Measurements from ENCODE around the gene LCE1B. TPM values are rescaled to one million over a fixed set of nuclear protein-coding genes. Genes with fewer than 3 reads are reported as not detected.

The LCE1B gene
- total RNA-seq = not detected
- polyA plus RNA-seq (ENCODE audit: insufficient read length in 6 of 6) = not detected
- long read RNA-seq, donor 1 = 0 reads
- long read RNA-seq, donor 2 = 0 reads
- long read RNA-seq, donor 3 = 0 reads
- long read RNA-seq, donor 4 = 0 reads
- long read RNA-seq, donor 5 = 0 reads
- long read RNA-seq, donor 6 = 0 reads
- long read RNA-seq, donor 7 = 0 reads
- long read RNA-seq, donor 8 = 0 reads
- long read RNA-seq, donor 9 = 0 reads
- long read RNA-seq, donor 10 = 0 reads
- long read RNA-seq, donor 11, partial matches to known transcripts = 0 of 1 reads
- long read RNA-seq, donor 11, other reads (novel, unspliced or antisense) = 0 of 1 reads
- long read RNA-seq, donor 12 = 0 reads

GRCh38 chr1:152811671-152812070 is at the start of gene LCE1B:
Gene LCE1B, plus strand, starts transcription at chr1:152811971. Its CDS starts 476 bp downstream, at chr1:152812447.
- DNase-seq = no peak
- no peak within 1 kb of the TSS for H3K4me3 ChIP-seq
- H3K9me3 ChIP-seq = no peaks in the 10 kb centered on the region
- TF ChIP-seq, protein P1, sequence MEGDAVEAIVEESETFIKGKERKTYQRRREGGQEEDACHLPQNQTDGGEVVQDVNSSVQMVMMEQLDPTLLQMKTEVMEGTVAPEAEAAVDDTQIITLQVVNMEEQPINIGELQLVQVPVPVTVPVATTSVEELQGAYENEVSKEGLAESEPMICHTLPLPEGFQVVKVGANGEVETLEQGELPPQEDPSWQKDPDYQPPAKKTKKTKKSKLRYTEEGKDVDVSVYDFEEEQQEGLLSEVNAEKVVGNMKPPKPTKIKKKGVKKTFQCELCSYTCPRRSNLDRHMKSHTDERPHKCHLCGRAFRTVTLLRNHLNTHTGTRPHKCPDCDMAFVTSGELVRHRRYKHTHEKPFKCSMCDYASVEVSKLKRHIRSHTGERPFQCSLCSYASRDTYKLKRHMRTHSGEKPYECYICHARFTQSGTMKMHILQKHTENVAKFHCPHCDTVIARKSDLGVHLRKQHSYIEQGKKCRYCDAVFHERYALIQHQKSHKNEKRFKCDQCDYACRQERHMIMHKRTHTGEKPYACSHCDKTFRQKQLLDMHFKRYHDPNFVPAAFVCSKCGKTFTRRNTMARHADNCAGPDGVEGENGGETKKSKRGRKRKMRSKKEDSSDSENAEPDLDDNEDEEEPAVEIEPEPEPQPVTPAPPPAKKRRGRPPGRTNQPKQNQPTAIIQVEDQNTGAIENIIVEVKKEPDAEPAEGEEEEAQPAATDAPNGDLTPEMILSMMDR (IDR thresholded peaks at IDR 0.05) = no peak
- no peaks in the 10 kb centered on the region for H3K36me3 ChIP-seq
- H3K4me1 ChIP-seq = no peaks in the 10 kb centered on the region
- no peak within 1 kb of the TSS for H3K27ac ChIP-seq
- H3K27me3 ChIP-seq = no peaks in the 10 kb centered on the region
- no peak for ATAC-seq
- intact Hi-C loops (cut with DNase I) = no loop called here

DNA sequence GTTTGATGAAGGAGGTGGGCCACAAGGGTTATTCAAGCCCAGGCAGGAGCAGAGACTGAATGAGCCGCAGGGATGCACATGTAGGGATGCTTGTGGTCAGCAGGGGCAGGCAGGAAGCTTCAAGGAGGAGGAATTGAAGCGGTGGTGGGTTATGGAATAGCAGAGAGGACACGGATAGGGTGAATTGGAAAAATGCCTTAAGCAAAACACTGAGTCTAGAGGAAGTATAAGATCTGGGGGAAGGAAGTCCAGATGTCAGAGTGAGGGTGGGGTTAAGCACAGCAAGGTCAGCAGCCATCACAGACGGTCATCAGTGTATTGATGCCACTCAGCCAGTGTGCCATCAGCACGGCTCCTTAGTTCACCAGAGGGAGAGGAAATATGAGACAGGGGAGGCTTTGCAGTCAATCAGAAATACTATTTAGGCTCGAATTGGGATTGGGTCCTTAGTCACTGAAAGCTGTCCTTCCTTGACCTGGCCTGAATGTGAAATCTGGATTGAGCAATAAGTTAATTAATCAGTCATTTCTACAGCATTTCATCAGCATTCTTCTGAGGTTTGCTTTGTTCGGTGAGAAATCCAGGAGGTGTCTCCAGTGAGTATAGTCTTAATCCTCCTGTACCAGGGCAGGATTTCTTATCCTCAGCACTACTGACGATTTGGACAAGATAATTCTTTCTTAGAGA is 42.8 kb upstream of the LCE1B start:
- ATAC-seq (no peak), DNase-seq (no peak)
- TF ChIP-seq, protein P1 (IDR thresholded peaks at IDR 0.05) = no peak
- intact Hi-C loops (cut with DNase I) = no loop called here
- H3K27me3 ChIP-seq = no peaks in the 10 kb centered on the region
- no peak overlapping the region for H3K27ac ChIP-seq
- H3K4me3 ChIP-seq = no peak overlapping the region
- no peaks in the 10 kb centered on the region for H3K36me3 ChIP-seq
- H3K9me3 ChIP-seq = no peaks in the 10 kb centered on the region
- no peaks in the 10 kb centered on the region for H3K4me1 ChIP-seq

DNA sequence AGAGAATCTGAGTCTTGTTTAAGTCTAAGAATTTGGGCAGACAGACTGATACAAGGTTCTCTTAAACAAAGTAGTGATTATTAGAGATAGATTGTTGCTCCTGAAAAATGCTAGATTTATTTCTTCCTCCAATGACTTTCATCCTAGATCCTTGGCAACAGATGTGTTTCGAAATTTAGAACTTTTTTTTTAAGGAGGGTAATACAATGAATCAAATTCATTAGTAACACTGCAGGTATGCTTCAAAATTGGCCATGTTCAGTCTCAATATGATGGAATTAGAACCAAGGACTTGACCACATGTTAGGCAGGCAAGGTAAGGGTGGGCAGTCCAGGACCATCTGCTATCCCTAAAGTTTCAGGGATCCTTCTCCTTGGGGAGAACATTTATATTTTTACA is 41.4 kb upstream of the LCE1B start:
- intact Hi-C loops (cut with DNase I) = no loop called here
- no peak overlapping the region for H3K27ac ChIP-seq
- TF ChIP-seq, protein P1 (IDR thresholded peaks at IDR 0.05) = no peak

GRCh38 chr1:152774875-152775274 is 36.9 kb upstream of the LCE1B start, which contains the start of gene LCE1F:
Gene LCE1F, plus strand, starts transcription at chr1:152775140. Its CDS starts 1,232 bp downstream, at chr1:152776372.
- TF ChIP-seq, protein P1 (IDR thresholded peaks at IDR 0.05) = no peak
- DNase-seq (no peak), ATAC-seq (no peak)
- Histone ChIP-seq H3K4me3 (no peak within 1 kb of the TSS), H3K36me3 (no peaks in the 10 kb centered on the region), H3K27ac (no peak within 1 kb of the TSS), H3K9me3 (no peaks in the 10 kb centered on the region), H3K27me3 (no peaks in the 10 kb centered on the region), H3K4me1 (no peaks in the 10 kb centered on the region)
- intact Hi-C loops (cut with DNase I) = no loop called here

More for the DNA sequence above, 41.4 kb upstream of the LCE1B start:
- Histone ChIP-seq H3K4me3 (no peak overlapping the region), H3K27me3 (no peaks in the 10 kb centered on the region), H3K4me1 (no peaks in the 10 kb centered on the region), H3K36me3 (no peaks in the 10 kb centered on the region), H3K9me3 (no peaks in the 10 kb centered on the region)
- ATAC-seq (no peak), DNase-seq (no peak)

GRCh38 chr1:152776361-152776760 is 35.4 kb upstream of the LCE1B start:
- Histone ChIP-seq H3K9me3 (no peaks in the 10 kb centered on the region), H3K4me3 (no peak overlapping the region), H3K4me1 (no peaks in the 10 kb centered on the region), H3K27me3 (no peaks in the 10 kb centered on the region), H3K36me3 (no peaks in the 10 kb centered on the region), H3K27ac (no peak overlapping the region)
- ATAC-seq (no peak), DNase-seq (peak in 1 of 4 donors; percentile 57)
- intact Hi-C loops (cut with DNase I) = no loop called here
- TF ChIP-seq, protein P1 (IDR thresholded peaks at IDR 0.05) = no peak

Measured in left lung (tissue), 14 donors.